ENCODE results near the gene OTOGL.
"Not testable (repeated sequence)": the region's sequence is repeated elsewhere in the genome, so short reads cannot be mapped to it uniquely, and the experiment has no call there.

OTOGL gene

GRCh38 chr12:80099259-80099658 lies at the start of gene OTOGL:
Gene OTOGL, plus strand, starts transcription at chr12:80099537. Its CDS starts 109,895 bp downstream, at chr12:80209432.
- DNase-seq = no peak

GRCh38 chr12:80050236-80050635 lies 49.1 kb upstream of the OTOGL start:
- DNase-seq = no peak

- DNase-seq = no peak
Observed at GRCh38 chr12:80053051-80053790, 46.1 kb upstream of the OTOGL start.

- DNase-seq = no peak
Observed at GRCh38 chr12:80056232-80056631, 43.1 kb upstream of the OTOGL start.

- DNase-seq = no peak
Observed at GRCh38 chr12:80056845-80057244, 42.5 kb upstream of the OTOGL start.

GRCh38 chr12:80058586-80058985 lies 40.8 kb upstream of the OTOGL start:
- no peak for DNase-seq

- no peak for DNase-seq
Observed at GRCh38 chr12:80059102-80059501, 40.2 kb upstream of the OTOGL start.

GRCh38 chr12:80059875-80060274 lies 39.5 kb upstream of the OTOGL start:
- no peak for DNase-seq

GRCh38 chr12:80064269-80064668 lies 35.1 kb upstream of the OTOGL start:
- DNase-seq = no peak

GRCh38 chr12:80064951-80065350 lies 34.4 kb upstream of the OTOGL start:
- DNase-seq = no peak

GRCh38 chr12:80068173-80068572 lies 31.2 kb upstream of the OTOGL start:
- no peak for DNase-seq

GRCh38 chr12:80083892-80084614 lies 15.3 kb upstream of the OTOGL start:
- DNase-seq = not testable (repeated sequence)

GRCh38 chr12:80086025-80086424 lies 13.3 kb upstream of the OTOGL start:
- no peak for DNase-seq

- DNase-seq = no peak
Observed at GRCh38 chr12:80087486-80088213, 11.7 kb upstream of the OTOGL start.

- DNase-seq = no peak
Observed at GRCh38 chr12:80100591-80100990, 1.3 kb downstream of the OTOGL start.

- no peak for DNase-seq
Observed at GRCh38 chr12:80101126-80101525, 1.8 kb downstream of the OTOGL start.

GRCh38 chr12:80107221-80107620 lies 7.9 kb downstream of the OTOGL start:
- no peak for DNase-seq

GRCh38 chr12:80116735-80117134 lies 17.4 kb downstream of the OTOGL start:
- no peak for DNase-seq

- no peak for DNase-seq
Observed at GRCh38 chr12:80118565-80119324, 19.4 kb downstream of the OTOGL start.

GRCh38 chr12:80120994-80121393 lies 21.7 kb downstream of the OTOGL start:
- no peak for DNase-seq

- DNase-seq = no peak
Observed at GRCh38 chr12:80121661-80122060, 22.3 kb downstream of the OTOGL start.

- no peak for DNase-seq
Observed at GRCh38 chr12:80129895-80130530, 30.7 kb downstream of the OTOGL start.

Measured in NCI-H1092 (cell line).